SK-N-DZ (cell line): ENCODE results near the gene GHITM.
A peak's percentile ranks its signal among the peaks of the same experiment; 100 is the strongest.
"Not testable (repeated sequence)": the region's sequence is repeated elsewhere in the genome, so short reads cannot be mapped to it uniquely, and the experiment has no call there.

ENCODE experiments used
- DNase-seq: peaks from one replicate; pipeline ENCODE4 v3.0.0-alpha.2; 2015; ENCODE audit warnings: low spot score

Gene GHITM

DNA sequence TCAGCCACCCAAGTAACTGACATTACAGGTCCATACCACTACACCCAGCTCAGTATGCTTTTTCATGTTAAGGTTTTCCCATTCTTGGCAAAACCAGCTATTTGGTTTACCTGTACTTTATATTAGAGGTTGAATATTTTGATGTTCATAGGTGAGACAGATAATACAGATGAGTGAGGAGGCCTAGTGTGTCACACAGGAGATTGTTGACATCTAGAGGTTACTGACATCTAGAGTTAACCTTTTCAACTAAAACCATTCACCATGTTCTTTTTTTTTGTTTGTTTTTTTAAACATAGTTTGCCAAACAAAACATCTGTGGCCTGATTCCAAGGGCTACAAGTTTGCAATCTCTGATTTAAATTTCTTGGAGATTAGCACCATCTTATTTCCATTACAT is 8.0 kb downstream of the GHITM start:
- no peak for DNase-seq

DNA sequence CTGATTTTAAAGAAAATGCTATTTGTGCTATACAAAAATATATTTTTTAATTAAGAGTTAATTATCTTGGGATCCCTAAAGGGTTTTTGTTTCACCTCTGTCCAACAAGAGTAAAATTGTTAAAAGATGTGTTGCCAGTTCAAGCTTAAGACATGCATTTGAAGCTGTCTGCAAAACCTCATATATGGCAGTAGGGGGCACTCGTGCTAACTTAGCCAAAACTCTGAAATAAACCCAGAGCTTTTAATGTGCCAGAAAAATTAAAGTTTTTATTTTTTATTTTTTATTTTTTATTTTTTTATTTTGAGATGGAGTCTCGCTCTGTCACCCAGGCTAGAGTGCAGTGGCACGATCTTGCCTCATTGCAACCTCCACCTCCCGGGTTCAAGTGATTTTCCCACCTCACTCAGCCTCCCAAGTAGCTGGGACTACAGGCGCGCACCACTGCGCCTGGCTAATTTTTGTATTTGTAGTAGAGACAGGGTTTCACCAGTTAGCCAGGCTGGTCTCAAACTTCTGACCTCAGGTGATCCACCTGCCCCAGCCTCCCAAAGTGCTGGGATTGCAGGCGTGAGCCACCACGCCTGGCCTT is 8.8 kb downstream of the GHITM start:
- DNase-seq: peak; percentile 34

- DNase-seq: no peak
Observed at GRCh38 chr10:84149854-84150253, 10.5 kb downstream of the GHITM start.

DNA sequence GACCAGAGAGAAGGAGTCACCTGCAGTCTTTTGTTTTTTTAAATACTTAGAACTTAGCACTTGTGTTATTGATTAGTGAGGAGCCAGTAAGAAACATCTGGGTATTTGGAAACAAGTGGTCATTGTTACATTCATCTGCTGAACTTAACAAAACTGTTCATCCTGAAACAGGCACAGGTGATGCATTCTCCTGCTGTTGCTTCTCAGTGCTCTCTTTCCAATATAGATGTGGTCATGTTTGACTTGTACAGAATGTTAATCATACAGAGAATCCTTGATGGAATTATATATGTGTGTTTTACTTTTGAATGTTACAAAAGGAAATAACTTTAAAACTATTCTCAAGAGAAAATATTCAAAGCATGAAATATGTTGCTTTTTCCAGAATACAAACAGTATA is 13.5 kb downstream of the GHITM start:
- DNase-seq: no peak

DNA sequence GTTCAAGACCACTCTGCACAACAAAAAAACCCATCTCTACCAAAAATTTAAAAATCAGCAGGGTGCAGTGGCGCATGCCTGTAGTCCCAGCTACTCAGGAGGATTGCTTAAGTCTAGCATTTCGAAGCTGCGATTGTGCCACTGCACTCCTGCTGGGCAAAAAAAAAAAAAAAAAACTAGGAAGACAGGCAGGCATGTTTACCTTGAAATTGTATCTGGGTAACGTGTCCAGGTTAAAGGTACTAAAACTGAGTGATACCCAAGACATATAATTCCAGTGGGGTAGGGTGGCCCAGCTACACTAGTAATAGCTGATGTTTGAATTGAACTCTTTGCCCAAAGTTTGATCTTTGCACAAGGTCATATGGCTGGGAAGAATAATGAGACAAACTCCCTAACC is 16.2 kb downstream of the GHITM start:
- no peak for DNase-seq

DNA sequence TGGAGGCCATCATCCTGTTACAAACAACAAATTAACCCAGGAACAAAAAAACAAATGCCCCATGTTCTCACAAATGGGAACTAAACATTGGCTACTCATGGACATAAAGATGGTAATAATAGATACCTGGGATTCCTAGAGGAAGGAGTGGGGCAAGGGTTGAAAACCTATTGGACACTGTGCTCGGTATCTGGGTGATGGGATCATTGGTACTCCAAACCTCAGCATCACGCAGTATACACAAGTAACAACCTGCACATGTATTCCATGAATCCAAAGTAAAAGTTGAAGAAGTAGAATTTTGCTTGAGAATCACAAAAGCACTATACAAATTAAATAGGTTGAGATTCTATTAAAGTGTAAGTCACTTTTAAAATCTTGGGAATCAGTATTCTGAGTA is 16.7 kb downstream of the GHITM start:
- DNase-seq: no peak

DNA sequence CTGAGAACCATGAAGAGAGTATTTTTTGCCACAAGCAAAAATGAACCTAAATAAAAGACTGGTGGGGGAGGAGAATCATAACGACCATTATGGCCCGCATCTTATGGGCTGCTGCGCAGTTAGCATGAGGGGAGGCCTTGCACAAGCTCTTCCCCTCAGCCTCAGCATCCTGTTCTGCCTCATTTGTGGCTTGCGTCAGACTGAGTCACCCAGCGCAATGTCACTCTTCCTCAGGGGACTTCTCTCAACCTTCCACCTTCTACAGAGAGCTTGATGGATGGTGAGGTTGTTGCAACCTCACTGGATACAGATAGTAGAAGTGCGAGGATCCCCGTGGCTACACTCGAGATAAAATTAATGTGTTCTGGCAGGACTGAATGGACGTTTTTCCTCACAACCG is 17.5 kb downstream of the GHITM start:
- no peak for DNase-seq

DNA sequence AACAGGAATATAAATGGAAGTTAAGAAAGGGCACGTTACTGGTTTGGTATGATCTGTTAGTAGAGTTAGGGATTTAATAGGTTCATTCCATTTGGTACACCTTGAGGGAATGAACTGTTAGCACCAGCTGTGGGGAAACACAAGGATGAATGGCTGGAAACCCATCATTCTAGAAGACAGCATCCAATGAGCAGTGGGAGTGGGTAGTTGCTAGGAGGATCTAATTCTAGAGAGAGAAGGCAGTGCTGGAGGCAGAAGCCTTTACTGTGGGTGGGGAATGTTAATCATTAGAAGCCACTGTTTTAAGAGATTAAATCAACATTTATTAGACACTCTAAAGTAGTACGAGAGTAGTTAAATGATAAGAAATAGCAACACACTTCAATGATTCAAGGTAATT is 18.8 kb downstream of the GHITM start:
- DNase-seq: no peak

DNA sequence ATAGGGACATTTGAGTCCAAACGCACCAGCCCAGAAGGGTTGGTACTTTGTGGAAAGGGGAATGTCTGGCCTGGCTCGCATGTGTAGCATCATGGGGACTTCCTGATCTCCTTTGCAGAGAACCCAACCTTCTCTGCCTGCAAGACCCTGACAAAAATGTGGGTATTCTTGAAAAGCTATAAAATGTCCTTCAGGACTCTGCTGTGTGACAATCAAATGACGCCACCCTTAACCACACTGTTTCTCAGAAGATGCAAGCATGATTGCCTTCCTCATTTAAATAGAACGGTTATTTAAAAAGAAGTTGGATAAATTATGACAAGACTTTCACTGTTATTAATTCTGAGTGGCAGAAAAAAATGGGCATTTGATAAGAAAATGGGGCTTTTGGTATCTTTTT is 19.2 kb downstream of the GHITM start:
- DNase-seq: no peak

GRCh38 chr10:84159076-84159685 is 19.9 kb downstream of the GHITM start:
- DNase-seq: no peak

GRCh38 chr10:84160663-84161362 is 21.5 kb downstream of the GHITM start:
- DNase-seq: no peak

GRCh38 chr10:84163996-84164395 is 24.7 kb downstream of the GHITM start:
- no peak for DNase-seq

- no peak for DNase-seq
Observed at GRCh38 chr10:84164442-84164841, 25.1 kb downstream of the GHITM start.

DNA sequence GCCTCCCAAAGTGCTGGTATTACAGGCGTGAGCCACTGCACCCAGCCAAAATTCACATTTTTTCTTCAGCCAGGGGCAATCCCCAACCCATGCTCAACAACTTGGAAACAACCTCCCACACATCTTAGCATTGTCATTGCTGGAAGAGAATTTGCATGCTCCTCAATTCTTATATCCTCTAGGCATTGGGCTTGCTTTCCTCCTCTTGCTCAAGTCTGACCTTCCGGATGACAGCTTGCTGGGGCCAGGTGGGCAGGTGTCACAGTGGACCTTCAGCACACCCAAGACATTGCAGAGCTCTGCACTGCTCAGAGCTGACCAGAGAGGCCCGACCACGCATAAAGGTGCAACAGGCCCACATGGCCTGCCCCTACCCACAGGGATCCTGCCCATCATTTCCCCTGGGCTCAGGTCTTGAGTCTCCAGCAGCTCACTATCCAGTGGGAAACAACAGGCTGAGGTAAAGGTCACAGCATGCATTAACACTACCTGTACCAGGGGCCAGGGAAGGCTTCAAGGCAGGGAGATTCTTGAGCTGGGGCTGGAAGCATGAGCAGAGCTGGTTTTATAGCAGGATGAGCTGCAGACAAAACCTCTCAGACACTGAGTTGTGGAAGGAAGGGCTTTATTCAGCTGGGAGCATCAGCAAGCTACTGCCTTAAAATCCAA is 27.4 kb downstream of the GHITM start:
- no peak for DNase-seq

DNA sequence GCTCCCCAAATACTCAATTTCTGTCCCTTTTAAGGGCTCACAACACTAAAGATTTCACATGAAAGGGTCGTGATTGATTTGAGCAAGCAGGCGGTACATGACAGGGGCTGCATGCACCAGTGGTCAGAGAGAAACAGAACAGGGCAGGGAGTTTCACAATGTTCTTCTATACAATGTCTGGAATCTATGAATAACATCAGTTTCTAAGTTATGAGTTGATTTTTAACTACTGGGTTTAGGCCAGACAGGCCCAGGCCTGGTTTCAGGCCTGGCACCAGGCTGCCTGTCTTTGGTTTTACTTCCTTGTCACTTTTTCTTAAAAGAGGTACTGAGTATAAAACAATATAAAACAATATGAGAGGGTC is 28.0 kb downstream of the GHITM start:
- not testable (repeated sequence) for DNase-seq

DNA sequence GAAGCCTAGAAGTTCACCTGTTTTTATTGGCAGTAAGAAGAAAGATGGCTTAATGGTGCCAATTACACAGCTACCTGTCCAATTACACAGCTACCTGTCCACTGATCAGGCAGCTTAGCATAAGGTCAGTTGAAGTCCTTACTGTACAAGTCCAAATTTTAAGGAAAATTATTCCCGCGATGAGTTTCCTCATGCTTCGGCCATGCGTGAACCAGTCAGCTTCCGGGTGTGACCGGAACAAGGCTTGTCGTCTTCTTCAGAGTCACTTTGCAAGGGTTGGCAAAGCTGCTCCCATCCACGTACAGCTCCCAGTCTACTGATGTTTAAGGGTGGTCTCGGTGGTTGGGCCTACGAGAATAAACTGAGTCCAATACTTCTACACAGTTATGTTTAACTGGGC is 29.1 kb downstream of the GHITM start:
- DNase-seq: not testable (repeated sequence)

DNA sequence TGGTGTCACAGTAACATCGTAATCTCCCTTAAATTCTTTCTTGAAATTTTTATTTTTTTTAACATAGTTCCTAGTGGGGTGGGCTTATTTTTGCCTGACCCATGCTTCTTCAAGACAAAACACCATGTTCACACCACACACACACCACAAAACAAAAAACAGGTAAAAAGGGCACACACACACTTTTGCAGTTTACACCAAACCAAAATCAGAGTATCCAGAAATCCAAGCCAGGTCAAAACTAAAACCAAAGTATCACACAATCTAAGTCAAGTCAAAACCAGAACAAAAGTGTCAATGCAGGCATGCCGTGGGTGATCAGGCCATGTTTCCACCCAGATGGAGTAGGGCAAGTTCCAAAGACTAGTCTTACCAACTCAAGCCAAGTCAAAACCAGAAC is 31.9 kb downstream of the GHITM start:
- DNase-seq: not testable (repeated sequence)

DNA sequence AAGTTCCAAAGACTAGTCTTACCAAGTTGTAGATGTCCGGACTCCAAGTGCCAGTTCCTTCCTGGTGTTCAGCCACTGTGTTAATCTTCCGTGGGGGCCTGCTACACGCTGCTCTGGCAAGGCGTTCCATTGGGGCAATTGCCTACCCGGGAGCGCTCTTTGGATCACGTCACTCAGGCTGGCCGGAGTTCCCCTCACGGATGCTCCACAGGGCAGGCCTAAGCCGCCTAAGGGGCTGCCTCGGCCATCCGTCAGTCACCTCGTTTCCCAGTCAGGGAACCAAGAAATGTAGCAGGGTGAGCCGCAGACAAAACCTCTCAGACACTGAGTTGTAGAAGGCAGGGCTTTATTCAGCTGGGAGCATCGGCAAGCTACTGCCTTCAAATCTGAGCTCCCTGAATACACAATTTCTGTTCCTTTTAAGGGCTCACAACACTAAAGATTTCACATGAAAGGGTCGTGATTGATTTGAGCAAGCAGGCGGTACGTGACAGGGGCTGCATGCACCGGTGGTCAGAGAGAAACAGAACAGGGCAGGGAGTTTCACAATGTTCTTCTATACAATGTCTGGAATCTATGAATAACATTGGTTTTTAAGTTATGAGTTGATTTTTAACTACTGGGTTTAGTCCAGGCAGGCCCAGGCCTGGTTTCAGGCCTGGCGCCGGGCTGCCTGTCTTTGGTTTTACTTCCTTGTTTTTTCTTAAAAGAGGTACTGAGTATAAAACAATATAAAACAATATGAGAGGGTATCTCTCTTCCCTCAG is 32.6 kb downstream of the GHITM start:
- not testable (repeated sequence) for DNase-seq

- DNase-seq: no peak
Observed at GRCh38 chr10:84172467-84173356, 33.4 kb downstream of the GHITM start.

- no peak for DNase-seq
Observed at GRCh38 chr10:84173501-84173929, 34.2 kb downstream of the GHITM start, which contains the start of gene GPR15LG. TSS of gene GPR15LG (plus strand) at chr10:84173801. CDS start at chr10:84173852, 51 bp downstream.

- no peak for DNase-seq
Observed at GRCh38 chr10:84175436-84175835, 36.1 kb downstream of the GHITM start.
